Suprapubic skin (tissue), 4 donors: ENCODE results near the gene SMC4.

Experiments used
- CTCF ChIP-seq, 2 donors: fragments of 200-600 bp in 1 of 2; fragments of 450-650 bp in 1 of 2; sonication (generic) in 1 of 2; IDR thresholded peaks; one replicate each; pipeline ENCODE4 v1.5.1; 2016 to 2019; ENCODE audit warnings: antibody characterized with exemption in 2 of 2, mild to moderate bottlenecking in 1 of 2, moderate library complexity in 1 of 2
- POLR2A ChIP-seq, 2 donors: fragments of 450-650 bp; IDR thresholded peaks; one replicate each; pipeline ENCODE4 v1.6.1; 2017; ENCODE audit warnings: antibody characterized with exemption in 2 of 2, mild to moderate bottlenecking in 2 of 2, moderate library complexity in 2 of 2
- POLR2AphosphoS5 ChIP-seq, 3 donors: sonication (generic); formaldehyde crosslinking; IDR thresholded peaks; one replicate each; pipeline ENCODE4 v1.6.1; 2017; ENCODE audit warnings: antibody characterized with exemption in 3 of 3

GRCh38 chr3:160481856-160482255, 82.4 kb downstream of the SMC4 start:
- TF ChIP-seq CTCF (IDR thresholded peaks at IDR 0.05) (no peak), POLR2AphosphoS5 (IDR thresholded peaks at IDR 0.05) (no peak), POLR2A (IDR thresholded peaks at IDR 0.05) (no peak)
